ENCODE data around the gene GP5. TPM values are rescaled to one million over a fixed set of nuclear protein-coding genes. Genes with fewer than 3 reads are reported as not detected.

Gene GP5
- total RNA-seq, 1 donor from 2014 or later = 0.11 TPM

GRCh38 chr3:194370753-194371152 lies 28.3 kb downstream of the GP5 start:
- TF ChIP-seq CTCF (IDR thresholded peaks at IDR 0.05) = no peak
- intact Hi-C loops (cut with DNase I) = no loop called here

GRCh38 chr3:194369522-194370279 lies 29.4 kb downstream of the GP5 start, which contains the start of gene LRRC15:
TSS of gene LRRC15 (minus strand) at chr3:194369743. CDS start at chr3:194361043, 8,700 bp downstream.
- intact Hi-C loops (cut with DNase I) = no loop called here
- Histone ChIP-seq H3K4me3 (no peak within 1 kb of the TSS), H3K36me3 (no peaks in the 10 kb centered on the region), H3K27ac (no peak within 1 kb of the TSS), H3K27me3 (no peaks in the 10 kb centered on the region), H3K9me3 (no peaks in the 10 kb centered on the region), H3K4me1 (no peaks in the 10 kb centered on the region)
- no peak for DNase-seq (ENCODE audit: low spot score in 2 of 2)
- no peak for TF ChIP-seq CTCF (IDR thresholded peaks at IDR 0.05)

More at GRCh38 chr3:194370753-194371152, 28.3 kb downstream of the GP5 start:
- no peaks in the 10 kb centered on the region for H3K36me3 ChIP-seq
- H3K4me1 ChIP-seq = no peaks in the 10 kb centered on the region
- no peak for DNase-seq (ENCODE audit: low spot score in 2 of 2)
- H3K4me3 ChIP-seq = no peak overlapping the region
- H3K9me3 ChIP-seq = no peaks in the 10 kb centered on the region
- H3K27ac ChIP-seq = no peak overlapping the region
- no peaks in the 10 kb centered on the region for H3K27me3 ChIP-seq

- no peak overlapping the region for H3K4me3 ChIP-seq
- no peaks in the 10 kb centered on the region for H3K27me3 ChIP-seq
- H3K4me1 ChIP-seq = no peaks in the 10 kb centered on the region
- H3K9me3 ChIP-seq = no peaks in the 10 kb centered on the region
- H3K27ac ChIP-seq = no peak overlapping the region
- no peak for TF ChIP-seq CTCF (IDR thresholded peaks at IDR 0.05)
- intact Hi-C loops (cut with DNase I) = no loop called here
- DNase-seq (ENCODE audit: low spot score in 2 of 2) = no peak
- no peaks in the 10 kb centered on the region for H3K36me3 ChIP-seq
These were observed 30.1 kb downstream of the GP5 start for GRCh38 chr3:194368918-194369317.

- intact Hi-C loops (cut with DNase I) = no loop called here
- Histone ChIP-seq H3K4me3 (no peak overlapping the region), H3K4me1 (no peaks in the 10 kb centered on the region), H3K9me3 (no peaks in the 10 kb centered on the region), H3K36me3 (no peaks in the 10 kb centered on the region), H3K27me3 (no peaks in the 10 kb centered on the region), H3K27ac (no peak overlapping the region)
- no peak for DNase-seq (ENCODE audit: low spot score in 2 of 2)
- TF ChIP-seq CTCF (IDR thresholded peaks at IDR 0.05) = no peak
These were observed 30.8 kb downstream of the GP5 start for GRCh38 chr3:194367992-194368841.

GRCh38 chr3:194365978-194366490 lies 33.0 kb downstream of the GP5 start:
- intact Hi-C loops (cut with DNase I) = no loop called here
- Histone ChIP-seq H3K4me3 (no peak overlapping the region), H3K27ac (no peak overlapping the region), H3K9me3 (no peaks in the 10 kb centered on the region), H3K36me3 (no peaks in the 10 kb centered on the region), H3K27me3 (no peaks in the 10 kb centered on the region), H3K4me1 (no peaks in the 10 kb centered on the region)
- no peak for DNase-seq (ENCODE audit: low spot score in 2 of 2)
- TF ChIP-seq CTCF (IDR thresholded peaks at IDR 0.05) = no peak

Measured in ascending aorta (tissue), 2 donors.